Measurements from ENCODE around the gene ATP6V0B.

DNA sequence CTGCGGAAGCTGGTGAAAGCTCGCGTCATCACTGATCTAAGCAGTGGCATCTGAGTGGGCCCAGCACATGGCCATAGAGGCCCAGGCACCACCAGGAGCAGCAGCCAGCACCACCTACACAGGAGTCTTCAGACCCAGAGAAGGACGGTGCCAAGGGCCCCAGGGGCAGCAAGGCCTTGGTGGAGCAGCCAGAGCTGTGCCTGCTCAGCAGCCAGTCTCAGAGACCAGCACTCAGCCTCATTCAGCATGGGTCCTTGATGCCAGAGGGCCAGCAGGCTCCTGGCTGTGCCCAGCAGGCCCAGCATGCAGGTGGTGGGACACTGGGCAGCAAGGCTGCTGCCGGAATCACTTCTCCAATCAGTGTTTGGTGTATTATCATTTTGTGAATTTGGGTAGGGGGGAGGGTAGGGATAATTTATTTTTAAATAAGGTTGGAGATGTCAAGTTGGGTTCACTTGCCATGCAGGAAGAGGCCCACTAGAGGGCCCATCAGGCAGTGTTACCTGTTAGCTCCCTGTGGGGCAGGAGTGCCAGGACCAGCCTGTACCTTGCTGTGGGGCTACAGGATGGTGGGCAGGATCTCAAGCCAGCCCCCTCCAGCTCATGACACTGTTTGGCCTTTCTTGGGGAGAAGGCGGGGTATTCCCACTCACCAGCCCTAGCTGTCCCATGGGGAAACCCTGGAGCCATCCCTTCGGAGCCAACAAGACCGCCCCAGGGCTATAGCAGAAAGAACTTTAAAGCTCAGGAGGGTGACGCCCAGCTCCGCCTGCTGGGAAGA is 44.4 kb upstream of the ATP6V0B start:
- TF ChIP-seq, protein P1, sequence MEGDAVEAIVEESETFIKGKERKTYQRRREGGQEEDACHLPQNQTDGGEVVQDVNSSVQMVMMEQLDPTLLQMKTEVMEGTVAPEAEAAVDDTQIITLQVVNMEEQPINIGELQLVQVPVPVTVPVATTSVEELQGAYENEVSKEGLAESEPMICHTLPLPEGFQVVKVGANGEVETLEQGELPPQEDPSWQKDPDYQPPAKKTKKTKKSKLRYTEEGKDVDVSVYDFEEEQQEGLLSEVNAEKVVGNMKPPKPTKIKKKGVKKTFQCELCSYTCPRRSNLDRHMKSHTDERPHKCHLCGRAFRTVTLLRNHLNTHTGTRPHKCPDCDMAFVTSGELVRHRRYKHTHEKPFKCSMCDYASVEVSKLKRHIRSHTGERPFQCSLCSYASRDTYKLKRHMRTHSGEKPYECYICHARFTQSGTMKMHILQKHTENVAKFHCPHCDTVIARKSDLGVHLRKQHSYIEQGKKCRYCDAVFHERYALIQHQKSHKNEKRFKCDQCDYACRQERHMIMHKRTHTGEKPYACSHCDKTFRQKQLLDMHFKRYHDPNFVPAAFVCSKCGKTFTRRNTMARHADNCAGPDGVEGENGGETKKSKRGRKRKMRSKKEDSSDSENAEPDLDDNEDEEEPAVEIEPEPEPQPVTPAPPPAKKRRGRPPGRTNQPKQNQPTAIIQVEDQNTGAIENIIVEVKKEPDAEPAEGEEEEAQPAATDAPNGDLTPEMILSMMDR (IDR thresholded peaks at IDR 0.05), result peak; percentile 20 to 49 (median 46)
- TF ChIP-seq POLR2A (IDR thresholded peaks at IDR 0.05), result no peak
